ENCODE data around the gene CBLB. TPM values are rescaled to one million over a fixed set of nuclear protein-coding genes. Genes with fewer than 3 reads are reported as not detected.

CBLB gene
- total and polyA plus RNA-seq, 9 of the 15 experiments (the other 6 are each of a cell fraction or from before 2014, with no cell fraction given) = 1.8 to 8.1 (median 5.3) TPM

DNA sequence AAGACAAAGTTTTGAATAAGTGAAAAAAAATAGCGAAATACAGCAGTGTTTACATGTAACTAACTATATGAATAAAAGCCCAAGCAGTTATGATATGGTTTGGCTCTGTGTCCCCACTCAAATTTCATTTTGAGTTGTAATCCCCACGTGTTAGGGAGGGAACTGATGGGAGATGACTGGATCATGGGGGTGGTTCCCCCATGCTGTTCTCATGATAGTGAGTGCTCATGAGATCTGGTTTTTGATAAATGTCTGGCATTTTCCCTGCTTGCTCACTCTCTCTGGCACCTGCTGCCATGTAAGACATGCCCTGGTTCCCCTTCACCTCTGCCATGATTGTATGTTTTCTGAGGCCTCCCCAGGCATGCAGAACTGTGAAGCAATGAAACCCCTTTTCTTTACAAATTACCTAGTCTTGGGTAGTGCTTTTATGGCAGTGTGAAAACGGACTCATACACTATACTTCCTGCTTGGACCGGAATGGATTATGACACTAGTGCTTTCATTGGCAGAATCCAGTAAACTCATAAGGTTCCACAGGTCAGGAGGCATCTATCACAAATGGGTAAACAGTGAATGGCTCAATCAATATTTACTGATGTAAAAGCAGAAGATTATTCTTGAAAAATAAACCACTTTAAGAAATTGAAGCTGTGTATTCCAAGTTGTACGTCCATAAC lies 192.1 kb downstream of the CBLB start:
- ChIA-PET CTCF (ENCODE audit: low intra/inter-chr PET ratio) (no interaction called here), POLR2A (no interaction called here)
- H3K4me1 ChIP-seq (replicated peaks in 1 of 2; ENCODE audit: control insufficient read depth in 2 of 2, insufficient read depth in 2 of 2, low read length in 2 of 2) = no peaks in the 10 kb centered on the region
- DNase-seq (ENCODE audit: extremely low read depth in 1 of 4, low spot score in 3 of 4) (no peak), FAIRE-seq (no peak), ATAC-seq (no peak)
- H4K20me1 ChIP-seq (replicated peaks; ENCODE audit: control insufficient read depth, insufficient read depth, low read length) = no peaks in the 10 kb centered on the region
- BruUV-seq (replicated peaks) = no TSS peak
- in situ Hi-C loops (cut with MboI) = no loop called here
- no peaks in the 10 kb centered on the region for H3K79me2 ChIP-seq (ENCODE audit: control insufficient read depth, insufficient read depth, low read length)
- H3K9ac ChIP-seq (ENCODE audit: insufficient read depth in 1 of 2, low read depth in 2 of 2, low read length in 2 of 2) = no peak overlapping the region
- no peaks in the 10 kb centered on the region for H3K9me1 ChIP-seq (ENCODE audit: control insufficient read depth, insufficient read depth, low read length)
- H3K4me3 ChIP-seq = no peak overlapping the region
- no peak overlapping the region for H2AFZ ChIP-seq (ENCODE audit: low read depth, low read length)
- no peaks in the 10 kb centered on the region for H3K9me3 ChIP-seq (replicated peaks; ENCODE audit: control insufficient read depth, insufficient read depth, low read depth, low read length)
- WGBS (ENCODE audit: insufficient coverage, low coverage, missing lambda C conversion rate) = 47% methylated on average over 5 of the region's 5 CpGs
- intact Hi-C loops (cut with micrococcal nuclease) = no loop called here
- H3K27me3 ChIP-seq (ENCODE audit: control insufficient read depth in 2 of 2, insufficient read depth in 2 of 2, low read length in 2 of 2) = no peaks in the 10 kb centered on the region
- H3K4me2 ChIP-seq (ENCODE audit: insufficient read depth, low read length) = no peak overlapping the region
- TF ChIP-seq ZNF124 (CRISPR knock-in tag; IDR thresholded peaks at IDR 0.05) = no peak
- no peaks in the 10 kb centered on the region for H3K36me3 ChIP-seq (ENCODE audit: control insufficient read depth, insufficient read depth, low read length)
- no peak overlapping the region for H3K27ac ChIP-seq (ENCODE audit: extremely low read depth, low read depth, low read length)

DNA sequence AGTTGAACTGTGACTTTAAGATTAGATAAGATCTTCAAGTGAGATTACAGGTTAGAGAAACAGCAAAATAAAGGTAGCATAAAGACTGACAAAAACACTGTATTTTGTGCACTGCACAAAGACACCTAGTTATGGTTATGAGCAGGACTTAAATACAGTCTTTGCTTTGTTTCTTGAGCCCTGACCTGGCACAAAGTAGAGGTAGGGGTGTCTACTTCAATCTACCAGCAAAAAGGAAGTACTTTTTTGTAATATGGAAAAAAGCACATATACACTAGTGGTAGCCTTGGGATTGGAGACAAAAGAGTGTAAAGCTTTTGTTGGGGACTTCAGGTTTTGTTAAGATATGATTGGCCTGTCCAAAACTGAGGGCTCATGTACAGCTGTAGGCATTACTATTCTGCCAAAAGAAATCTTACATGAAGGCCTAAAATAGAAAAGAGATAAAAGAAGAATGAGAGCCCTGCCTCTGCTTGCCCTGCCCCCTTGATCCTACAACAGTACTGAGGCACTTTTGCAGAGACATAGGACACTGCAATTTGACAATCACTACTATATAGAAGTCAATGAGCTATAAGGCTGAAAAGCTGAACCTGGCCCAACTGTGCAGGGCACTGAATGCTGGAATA lies 194.3 kb downstream of the CBLB start:
- DNase-seq (ENCODE audit: extremely low read depth in 1 of 4, low spot score in 3 of 4) (no peak), FAIRE-seq (no peak), ATAC-seq (no peak)
- ChIA-PET POLR2A (no interaction called here), CTCF (ENCODE audit: low intra/inter-chr PET ratio) (no interaction called here)
- Histone ChIP-seq H3K9ac (ENCODE audit: insufficient read depth in 1 of 2, low read depth in 2 of 2, low read length in 2 of 2) (no peak overlapping the region), H2AFZ (ENCODE audit: low read depth, low read length) (no peak overlapping the region), H3K27me3 (ENCODE audit: control insufficient read depth in 2 of 2, insufficient read depth in 2 of 2, low read length in 2 of 2) (no peaks in the 10 kb centered on the region), H3K4me1 (replicated peaks in 1 of 2; ENCODE audit: control insufficient read depth in 2 of 2, insufficient read depth in 2 of 2, low read length in 2 of 2) (no peaks in the 10 kb centered on the region), H4K20me1 (replicated peaks; ENCODE audit: control insufficient read depth, insufficient read depth, low read length) (no peaks in the 10 kb centered on the region), H3K4me2 (ENCODE audit: insufficient read depth, low read length) (no peak overlapping the region), H3K4me3 (no peak overlapping the region), H3K9me3 (replicated peaks; ENCODE audit: control insufficient read depth, insufficient read depth, low read depth, low read length) (no peaks in the 10 kb centered on the region), H3K36me3 (ENCODE audit: control insufficient read depth, insufficient read depth, low read length) (no peaks in the 10 kb centered on the region), H3K79me2 (ENCODE audit: control insufficient read depth, insufficient read depth, low read length) (no peaks in the 10 kb centered on the region), H3K9me1 (ENCODE audit: control insufficient read depth, insufficient read depth, low read length) (no peaks in the 10 kb centered on the region), H3K27ac (ENCODE audit: extremely low read depth, low read depth, low read length) (no peak overlapping the region)
- TF ChIP-seq ELF1 (tag; IDR thresholded peaks at IDR 0.05) (no peak), CAMTA2 (CRISPR knock-in tag; conservative IDR thresholded peaks at IDR 0.05) (no peak), HNRNPK (IDR thresholded peaks at IDR 0.05; ENCODE audit: low read depth, low read length, poor library complexity, severe bottlenecking) (no peak), RUNX1 (IDR thresholded peaks at IDR 0.05; ENCODE audit: low read depth) (no peak), HNRNPH1 (optimal IDR thresholded peaks at IDR 0.05; ENCODE audit: low read depth, low read length) (no peak), SMARCA5 (IDR thresholded peaks at IDR 0.05) (no peak), EWSR1 (IDR thresholded peaks at IDR 0.05; ENCODE audit: borderline replicate concordance, low read depth, partially characterized antibody) (no peak), XRCC4 (IDR thresholded peaks at IDR 0.05; ENCODE audit: extremely low read depth, insufficient read depth, insufficient read length) (no peak), TEAD2 (tag; IDR thresholded peaks at IDR 0.05) (no peak), FUS (optimal IDR thresholded peaks at IDR 0.05; ENCODE audit: low read depth, low read length) (no peak)
- TF ChIP-seq, protein P1, sequence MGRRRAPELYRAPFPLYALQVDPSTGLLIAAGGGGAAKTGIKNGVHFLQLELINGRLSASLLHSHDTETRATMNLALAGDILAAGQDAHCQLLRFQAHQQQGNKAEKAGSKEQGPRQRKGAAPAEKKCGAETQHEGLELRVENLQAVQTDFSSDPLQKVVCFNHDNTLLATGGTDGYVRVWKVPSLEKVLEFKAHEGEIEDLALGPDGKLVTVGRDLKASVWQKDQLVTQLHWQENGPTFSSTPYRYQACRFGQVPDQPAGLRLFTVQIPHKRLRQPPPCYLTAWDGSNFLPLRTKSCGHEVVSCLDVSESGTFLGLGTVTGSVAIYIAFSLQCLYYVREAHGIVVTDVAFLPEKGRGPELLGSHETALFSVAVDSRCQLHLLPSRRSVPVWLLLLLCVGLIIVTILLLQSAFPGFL (CRISPR knock-in tag; IDR thresholded peaks at IDR 0.05) = no peak
- intact Hi-C loops (cut with micrococcal nuclease) (no loop called here), in situ Hi-C loops (cut with MboI) (no loop called here)
- no TSS peak for BruUV-seq (replicated peaks)

All from K562 (cell line).